Hematopoietic multipotent progenitor cell treated with erythropoietin and hydrocortisone succinate and interleukin-3 and kit ligand, for 17 days (in vitro differentiated cells): ENCODE measurements around the gene ZCCHC17.
"Not testable (repeated sequence)": the region's sequence is repeated elsewhere in the genome, so short reads cannot be mapped to it uniquely, and the experiment has no call there.

Source experiments
- DNase-seq: peaks from one replicate; pipeline ENCODE4 v3.0.0-alpha.2; 2015; ENCODE audit warnings: low spot score

The ZCCHC17 gene

DNA sequence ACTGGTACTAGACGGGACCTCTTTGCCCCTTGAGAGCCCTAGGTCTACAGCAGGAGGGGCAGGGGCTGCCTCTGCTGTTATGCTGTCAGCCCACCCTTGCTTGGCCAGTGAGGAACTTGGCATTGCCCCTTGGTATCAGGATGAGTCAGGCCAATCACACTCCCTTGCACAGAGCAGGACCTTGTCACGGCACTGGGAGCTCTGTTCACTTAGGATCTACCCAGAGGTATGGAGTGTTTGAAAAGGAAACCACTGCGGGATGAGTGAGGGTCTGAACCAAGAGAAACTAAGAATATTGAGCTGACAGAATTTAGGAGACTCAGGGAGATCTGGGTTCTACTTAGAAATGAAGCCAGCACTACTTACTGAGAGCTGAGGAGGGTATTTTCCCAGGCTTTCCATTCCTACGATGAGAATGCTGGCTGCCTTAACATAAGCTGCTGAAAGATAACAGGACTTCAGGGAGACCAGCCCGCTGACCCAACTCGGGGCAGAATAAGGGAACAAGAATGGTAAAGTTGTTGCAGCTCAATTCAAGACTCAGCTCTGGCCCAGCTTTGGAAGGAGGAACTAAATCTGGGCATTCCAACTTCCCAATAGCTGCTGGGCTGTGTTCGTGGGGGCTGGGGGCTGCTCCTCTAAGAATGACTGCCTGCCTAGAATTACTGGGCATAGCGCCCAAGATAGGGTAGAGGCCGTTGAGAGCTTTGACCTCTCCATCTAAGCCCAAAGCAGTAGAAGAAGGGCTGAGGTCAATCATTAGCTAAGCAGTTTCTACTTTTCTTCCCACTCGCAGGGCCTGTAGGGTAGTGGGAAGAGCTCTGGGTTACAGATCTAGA is 74.5 kb downstream of the ZCCHC17 start:
- DNase-seq, result no peak

DNA sequence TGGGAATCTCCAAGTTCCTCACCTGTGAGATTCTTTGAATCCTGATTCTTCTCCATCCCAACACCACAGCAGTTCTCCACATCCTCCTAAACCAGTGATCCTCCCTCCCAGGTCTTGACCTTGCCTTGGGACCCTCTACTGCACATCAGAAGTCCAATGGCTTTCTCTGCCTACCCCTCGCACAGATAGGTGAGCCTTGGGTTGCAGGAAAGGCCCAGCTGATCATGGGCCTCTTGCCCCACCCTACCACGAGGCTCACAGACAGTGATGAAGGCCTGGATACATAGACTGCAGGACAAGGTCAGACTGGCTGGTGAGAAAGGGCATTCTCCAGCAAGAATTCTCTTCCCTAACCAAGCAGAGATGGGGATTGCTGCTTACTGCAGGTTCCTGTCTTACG is 75.2 kb downstream of the ZCCHC17 start:
- no peak for DNase-seq

DNA sequence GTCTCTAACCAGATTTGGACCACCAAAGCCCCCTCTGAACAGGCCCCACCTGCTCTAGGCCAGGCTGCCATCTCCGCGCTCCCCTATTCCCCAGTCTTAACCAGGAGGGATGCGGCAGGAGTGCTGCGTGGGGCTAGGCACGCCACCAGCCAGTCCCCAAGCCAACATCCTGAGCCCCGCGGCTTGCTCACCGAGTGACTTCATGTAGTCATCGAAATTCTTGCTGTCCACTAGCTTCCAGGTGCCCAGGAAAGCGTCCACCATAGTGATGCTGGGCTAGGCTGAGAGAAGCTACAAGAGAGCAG is 75.9 kb downstream of the ZCCHC17 start:
- DNase-seq, result no peak

DNA sequence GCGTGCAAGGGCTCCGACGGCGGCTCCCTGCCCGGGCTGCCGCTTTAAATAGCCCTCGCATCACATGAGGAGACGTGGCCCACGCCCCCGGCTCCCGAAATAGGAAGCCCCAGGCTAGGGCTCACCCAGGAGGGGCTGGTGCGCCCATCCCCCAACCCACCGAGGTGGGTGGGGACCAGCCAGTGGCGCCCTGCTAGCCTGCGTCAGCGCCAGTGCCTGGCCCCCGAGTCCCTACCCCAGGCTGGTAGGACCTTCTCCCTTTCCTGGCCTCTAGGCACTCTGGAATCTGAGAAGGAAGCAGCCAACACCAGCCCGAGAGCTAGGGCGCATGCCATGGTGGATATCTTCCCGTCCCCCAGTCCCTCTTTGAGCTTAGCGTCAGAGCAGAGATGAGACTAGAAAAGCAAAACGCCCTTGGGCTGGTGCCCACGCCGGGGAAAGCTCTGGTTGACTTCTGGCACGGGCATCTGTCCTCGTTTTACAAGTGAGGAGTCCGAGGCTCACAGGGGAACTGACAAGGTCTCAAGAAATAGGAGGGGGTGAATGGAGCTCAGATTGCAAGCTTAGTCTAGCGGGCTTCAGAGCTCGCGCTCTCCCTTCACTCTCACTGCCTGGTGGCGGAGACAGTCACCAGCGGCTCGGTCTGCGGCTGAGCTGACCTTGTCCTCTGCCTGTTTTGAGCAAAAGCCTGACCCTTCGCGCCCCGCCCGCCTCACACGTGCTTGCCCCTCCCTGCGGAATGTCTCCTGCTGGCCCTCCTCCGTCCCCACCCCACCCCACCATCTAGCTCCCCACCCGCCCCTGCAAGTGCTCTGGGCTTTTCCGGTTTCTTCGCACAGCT is 76.4 kb downstream of the ZCCHC17 start, which contains the start of gene FABP3:
TSS of gene FABP3 (minus strand) at position 21 of the 841 bp plus-strand sequence. CDS start 62 bp downstream, outside the sequence.
- peak; percentile 37 for DNase-seq

DNA sequence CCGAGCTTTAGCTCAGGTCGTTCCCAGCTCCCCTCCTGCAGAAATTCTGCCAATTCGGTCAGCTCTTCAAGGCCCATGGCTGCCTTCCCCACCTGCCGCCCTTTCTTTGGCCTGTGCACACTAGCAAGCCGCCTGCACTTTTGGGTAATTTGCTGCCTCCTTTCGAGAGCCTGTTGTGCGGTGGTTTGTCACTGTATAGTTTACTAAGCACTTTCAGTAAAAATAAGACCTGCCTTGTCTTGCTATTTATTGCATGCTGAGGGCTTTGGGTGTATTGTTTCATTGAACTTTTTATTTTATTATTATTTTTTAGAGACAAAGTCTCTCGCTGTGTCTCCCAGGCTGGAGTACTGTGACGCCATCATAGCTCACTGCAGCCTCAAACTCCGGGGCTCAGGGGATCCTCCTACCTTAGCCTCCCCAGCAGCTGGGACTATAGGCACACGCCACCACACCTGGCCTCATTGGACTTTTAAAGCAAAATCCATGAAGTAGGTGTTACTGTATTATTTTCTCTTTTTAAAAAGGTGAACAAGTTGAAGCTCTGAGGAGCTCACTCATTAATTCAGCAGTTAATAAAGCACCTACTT is 77.2 kb downstream of the ZCCHC17 start:
- DNase-seq, result no peak

DNA sequence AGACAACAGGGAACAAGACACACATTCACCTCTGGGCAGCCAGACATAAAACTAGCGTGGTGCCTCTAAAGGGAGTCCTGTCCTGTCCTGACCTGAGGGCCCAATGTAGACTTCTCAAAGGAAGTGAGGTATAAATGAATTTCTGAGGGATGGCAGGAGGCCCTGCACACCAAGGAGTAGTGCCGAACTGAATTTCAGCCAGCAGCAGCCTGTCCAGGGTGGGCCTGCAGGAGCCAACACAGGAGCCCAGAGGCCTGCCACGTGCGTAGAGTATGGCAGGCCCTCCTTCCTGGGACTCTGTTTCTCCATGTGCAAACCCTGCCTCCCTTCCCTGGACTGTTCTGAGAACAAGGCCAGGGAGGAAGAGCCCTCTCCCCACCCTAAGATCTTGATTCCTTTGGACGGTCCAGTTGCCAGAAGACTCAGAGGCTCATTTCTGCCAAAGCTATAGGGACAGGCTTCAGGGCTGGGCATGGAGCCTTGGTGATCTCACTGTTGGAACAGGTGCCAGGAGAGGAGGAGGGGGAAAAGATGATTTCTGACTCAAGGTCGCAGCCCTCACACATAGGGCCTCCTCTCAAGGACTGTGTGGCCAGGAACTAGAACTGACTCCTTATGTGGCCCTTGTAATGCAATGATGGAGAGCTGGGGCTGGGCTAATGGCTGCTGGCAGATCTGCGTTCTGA is 77.8 kb downstream of the ZCCHC17 start:
- no peak for DNase-seq

DNA sequence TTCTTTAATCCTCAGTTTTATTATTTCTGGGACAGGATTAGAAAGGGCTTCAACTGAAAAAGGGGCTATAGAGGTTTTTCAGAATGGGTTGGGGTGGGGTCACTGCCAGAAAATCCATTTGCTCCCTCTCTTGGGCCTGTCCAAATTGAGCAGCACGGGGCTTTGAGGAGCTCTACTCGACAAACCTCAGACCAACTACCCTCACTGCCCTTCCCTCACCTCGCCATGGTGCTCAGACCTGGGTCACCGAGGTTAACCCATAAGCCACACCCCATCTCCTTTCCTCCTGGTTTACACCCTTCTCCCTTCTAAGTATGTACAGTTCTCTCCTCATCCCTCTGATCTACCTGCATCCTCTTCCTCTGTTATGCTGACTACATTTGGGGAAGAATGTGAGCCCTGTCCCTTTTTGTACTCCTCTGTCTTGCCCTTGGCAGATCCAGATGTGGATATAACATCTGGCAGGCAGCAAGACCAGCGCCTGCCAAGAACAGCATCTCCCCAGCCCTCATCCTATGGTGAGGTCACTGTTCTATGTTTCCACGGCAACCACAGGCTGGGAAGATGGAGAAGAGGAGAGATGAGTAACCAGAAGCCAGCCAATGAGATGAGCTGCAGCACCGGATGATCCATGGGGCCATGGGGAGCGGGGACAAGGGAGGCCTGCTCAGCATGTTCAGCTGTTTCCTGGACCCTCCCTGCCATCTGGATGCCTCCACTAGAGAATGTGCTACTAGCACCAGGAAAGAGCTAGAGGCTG is 79.7 kb downstream of the ZCCHC17 start:
- no peak for DNase-seq

DNA sequence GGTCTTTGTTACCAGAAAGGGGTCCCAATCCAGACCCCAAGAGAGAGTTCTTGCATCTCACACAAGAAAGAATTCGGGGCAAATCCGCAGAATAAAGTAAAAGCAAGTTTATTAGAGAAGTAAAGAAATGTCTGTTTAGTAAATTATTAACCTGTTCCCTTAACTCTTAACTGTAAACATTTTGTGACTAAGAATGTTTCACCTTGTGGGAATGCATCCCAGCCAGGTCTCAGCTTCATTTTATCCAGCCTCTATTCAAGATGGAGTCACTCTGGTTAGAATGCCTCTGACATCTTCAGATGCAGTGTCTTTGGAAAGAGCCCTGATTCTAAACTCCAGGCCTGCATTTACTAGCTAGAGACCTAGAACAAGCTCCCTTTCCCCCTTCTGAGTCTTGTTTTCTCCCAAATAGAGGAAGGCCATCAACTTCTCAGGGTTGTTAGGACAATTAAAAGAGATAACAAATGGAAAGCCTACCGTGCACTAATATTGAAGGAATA is 80.6 kb downstream of the ZCCHC17 start:
- DNase-seq, result no peak

DNA sequence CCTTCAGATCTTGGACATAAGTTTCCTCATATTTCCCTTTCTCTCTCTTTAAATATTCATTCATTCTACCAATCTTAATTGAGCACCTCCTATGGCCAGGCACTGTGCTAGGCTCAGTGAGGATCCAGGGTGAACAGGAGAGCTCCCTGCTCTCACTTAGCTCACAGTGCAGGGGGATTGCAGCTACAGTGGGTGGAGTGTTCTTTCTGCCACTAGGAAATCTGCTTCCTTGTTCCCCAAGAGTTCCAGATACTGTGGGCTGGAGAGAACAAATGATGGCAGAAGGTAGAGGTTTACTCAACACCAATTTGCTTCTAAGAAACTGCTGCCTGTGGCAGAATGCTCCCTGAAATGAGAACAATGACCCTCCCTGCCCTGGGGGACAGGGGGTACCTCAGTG is 81.2 kb downstream of the ZCCHC17 start:
- no peak for DNase-seq

DNA sequence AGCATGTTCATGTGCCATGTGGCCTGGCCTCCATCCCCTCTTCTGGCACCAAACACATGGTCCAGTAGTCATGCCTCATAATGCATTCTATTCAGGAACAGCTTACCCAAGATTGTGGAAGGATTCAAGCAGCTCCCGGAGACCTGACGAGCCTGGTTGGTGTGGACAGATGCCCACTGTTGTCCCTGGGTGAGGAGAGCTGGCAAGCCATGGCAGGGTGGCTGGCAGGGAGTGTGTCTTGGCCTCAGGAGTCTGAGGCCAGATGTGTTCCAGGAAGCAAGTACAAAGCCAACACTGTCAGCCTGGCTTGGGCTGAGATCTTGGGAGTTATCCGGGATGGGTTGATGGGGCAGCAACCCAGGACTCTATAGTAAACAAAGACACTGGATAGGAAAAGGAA is 83.3 kb downstream of the ZCCHC17 start:
- no peak for DNase-seq

DNA sequence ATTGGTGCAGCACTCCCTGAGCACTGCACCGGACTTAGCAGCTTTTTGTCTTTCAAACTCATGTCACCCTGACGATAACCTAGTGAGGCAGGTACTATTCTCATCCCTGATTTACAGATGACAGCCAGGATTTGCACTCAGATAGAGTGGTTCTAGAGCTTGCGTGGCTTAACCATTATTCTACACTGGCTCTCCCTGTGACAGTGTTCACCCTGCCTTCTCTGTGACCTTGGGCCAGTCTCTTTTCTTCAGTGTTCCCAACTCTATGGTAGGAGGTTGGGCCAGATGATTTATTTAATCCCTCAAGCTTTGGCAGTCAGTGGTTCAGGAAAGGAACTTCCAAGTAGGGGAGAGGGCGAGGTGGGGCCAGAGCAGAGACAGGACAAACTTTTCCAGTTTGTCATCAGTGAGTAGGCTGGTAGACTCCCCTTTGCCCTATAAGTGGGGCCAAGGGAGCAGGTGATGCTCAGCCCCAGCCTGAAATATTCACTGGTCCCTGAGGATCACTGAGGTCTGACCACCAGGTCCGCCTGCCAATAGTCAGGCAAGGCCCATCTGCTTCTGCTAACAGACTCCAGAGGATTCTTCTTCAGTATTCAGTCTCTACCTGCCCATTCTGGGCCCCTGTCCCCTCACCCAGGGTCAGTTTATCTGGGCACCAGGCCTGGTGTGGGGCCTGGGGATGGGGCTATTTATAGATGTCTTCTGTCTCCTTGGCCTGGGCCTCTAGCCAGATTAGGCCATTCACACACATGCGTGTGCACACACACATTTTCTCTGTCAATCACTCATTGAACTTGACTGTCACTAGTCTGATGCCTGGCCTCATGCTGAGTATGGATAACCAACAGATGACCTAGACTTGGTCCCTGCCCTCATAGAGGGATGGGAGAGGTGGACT is 84.8 kb downstream of the ZCCHC17 start:
- no peak for DNase-seq

DNA sequence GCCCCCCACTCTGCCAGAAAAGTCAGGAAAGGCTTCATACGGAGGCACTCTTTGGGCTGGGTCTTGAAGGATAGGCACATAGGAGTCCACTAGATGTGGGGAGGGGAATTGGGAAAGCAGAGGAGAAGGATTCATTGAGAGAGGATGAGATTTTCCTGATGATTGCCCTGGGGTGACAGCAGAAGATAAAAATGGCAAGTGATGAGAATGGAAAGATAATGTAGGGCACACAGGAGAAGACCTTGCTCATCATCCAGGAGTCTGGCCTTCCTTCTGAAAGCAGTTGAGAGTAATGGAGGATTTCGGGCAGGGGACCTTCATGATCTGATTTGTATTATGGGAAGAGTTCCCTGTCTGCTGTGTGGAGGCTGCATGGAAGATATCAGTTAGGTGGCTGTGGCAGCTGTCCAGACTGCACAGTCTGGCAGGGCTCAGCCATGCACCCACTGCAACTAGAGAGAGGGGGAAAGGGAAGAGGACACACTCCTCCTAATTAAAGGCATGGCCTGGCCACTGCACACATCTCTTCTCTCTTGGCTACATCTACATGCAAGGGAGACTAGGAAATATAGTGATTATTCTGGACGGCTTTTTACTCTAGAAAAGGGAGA is 85.7 kb downstream of the ZCCHC17 start:
- DNase-seq, result no peak

DNA sequence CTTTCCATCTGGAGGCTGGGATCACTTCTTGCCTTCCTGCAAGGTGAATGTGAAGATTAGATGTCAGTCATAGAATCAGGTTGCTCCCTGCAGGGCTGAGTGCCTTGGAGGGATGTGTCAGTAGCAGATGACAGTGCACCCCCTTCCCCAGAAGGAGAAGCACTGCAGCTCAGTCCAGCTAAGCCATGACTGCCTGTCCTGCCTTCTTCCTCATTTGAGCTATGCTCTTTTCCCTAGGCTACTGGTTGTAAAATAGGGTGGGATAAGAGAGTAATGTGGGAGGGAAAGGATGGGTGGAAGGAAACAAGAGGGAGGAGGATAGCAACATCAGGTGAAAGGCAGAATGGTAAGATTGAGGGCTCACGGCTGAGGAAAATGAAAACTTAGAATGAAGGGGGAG is 87.1 kb downstream of the ZCCHC17 start:
- DNase-seq, result no peak

DNA sequence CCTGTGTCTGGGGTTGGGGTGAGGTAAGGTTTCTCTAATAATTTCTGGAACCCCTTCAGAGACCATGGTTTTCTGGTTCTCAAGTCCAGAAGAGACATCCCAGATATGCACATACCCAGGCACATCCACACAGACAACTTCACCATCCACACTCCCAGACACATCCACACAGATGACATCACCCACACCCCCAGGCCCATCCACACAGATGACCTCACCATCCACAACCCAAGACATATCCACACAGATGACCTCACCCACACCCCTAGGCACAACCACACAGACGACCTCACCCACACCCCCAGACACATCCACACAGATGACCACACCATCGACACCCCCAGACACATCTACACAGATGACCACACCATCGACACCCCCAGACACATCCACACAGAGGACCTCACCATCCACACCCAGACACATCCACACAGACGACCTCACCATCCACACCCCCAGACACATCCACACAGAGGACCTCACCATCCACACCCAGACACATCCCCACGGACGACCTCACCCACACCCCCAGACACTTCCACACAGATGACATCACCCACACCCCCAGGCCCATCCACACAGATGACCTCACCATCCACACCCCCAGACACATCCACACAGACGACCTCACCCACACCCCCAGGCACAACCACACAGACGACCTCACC is 89.9 kb downstream of the ZCCHC17 start:
- DNase-seq, result not testable (repeated sequence)

DNA sequence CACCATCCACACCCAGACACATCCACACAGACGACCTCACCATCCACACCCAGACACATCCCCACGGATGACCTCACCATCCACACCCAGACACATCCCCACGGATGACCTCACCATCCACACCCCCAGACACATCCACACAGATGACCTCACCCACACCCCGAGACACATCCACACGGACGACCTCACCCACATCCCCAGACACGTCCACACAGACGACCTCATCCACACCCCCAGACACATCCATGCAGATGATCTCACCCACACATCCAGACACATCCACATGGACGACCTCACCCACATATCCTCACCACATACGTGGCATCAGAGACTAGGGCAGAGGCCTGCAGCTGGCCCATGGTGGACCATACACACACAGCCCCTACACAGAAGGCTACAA is 90.8 kb downstream of the ZCCHC17 start:
- no peak for DNase-seq

DNA sequence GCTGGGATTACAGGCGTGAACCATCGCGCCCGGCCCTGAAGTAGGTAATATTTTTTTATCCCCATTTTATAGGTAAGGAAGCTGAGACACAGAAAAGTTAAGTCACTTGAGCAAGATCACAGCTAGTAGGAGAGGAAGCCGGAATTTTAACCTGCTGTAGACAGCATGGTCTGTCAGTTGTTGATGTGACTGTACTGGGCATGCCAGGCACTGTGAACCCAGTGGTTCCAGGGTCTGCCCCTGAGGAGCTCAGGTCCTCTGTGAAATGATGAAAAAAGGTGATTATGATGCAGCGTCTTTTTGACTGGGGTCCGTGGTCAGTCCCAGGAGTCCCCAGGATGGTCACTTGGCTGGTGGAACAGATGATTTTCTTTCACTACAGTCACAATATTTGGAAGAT is 92.8 kb downstream of the ZCCHC17 start:
- DNase-seq, result no peak

DNA sequence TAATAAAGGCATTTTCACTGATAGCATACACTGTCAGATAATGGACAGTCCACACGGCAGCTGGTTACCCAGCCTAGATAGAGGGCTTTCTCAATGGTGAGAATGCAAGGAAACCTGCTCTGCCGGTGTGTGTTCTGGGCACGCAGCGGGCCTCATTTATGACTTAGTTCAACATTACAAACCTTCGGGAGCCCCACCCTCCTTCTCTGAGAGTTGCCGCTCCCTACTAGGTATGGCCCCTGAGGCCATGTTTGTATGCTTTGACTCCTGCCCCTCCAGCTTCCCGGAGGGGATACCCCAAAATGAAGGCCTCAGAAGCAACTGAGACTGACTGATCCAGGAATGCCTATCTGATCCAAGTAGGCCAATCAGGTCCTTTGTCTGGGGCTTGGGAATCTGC is 93.2 kb downstream of the ZCCHC17 start:
- no peak for DNase-seq

DNA sequence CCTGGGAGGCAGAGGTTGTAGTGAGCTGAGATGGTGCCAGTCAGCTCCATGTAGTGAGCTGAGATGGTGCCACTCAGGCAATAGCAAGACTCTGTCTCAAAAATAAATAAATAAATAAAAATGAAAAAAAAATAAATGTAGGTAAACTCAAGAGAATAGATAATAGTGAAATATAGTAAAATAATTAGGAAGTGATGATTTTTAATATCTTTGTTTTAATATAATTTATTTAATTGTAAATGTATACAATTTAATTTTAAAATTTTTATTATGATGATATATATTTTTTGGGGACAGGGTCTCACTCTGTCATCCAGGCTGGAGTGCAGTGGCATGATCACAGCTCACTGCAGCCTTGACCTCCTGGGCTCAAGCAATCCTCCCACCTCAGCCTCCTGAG is 96.6 kb downstream of the ZCCHC17 start:
- DNase-seq, result no peak

DNA sequence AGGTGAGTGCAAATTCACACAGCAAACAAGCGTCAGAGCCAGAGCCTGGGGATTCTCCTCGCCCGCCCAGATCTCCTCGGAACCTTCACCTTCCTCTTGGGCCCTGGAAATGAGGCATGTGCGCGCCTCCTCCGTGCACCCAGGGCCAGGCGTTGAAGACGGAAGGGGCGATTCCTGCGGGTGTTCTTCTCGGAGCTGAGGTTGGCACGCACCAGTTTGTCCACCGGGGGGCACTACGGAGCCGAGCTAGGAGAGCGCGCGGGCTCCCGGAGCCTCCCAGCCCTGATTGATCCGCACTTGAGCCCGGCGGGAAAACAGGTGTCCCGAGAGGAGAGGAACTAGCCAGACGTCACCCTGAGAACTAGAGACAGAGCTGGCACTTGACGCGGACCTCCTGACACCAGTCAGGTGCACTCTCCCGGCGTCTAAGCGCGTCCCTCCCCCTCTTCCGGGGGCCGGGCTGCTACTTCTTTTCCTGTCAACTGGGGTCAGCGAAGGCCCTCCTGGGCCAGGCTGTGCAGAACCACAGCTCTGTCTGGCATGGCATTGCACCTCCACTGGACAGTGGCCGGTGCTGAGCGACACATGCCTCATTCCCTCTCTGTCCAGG is 97.9 kb downstream of the ZCCHC17 start:
- peak; percentile 78 for DNase-seq
